Urinary bladder (tissue), 4 donors: ENCODE results near the gene PIP5K1B. TPM values are rescaled to one million over a fixed set of nuclear protein-coding genes. Genes with fewer than 3 reads are reported as not detected.

Experiments used
- DNase-seq: peaks from one replicate; pipeline ENCODE4 v3.0.0-alpha.2; 2015; ENCODE audit errors: extremely low spot score
- H3K27ac ChIP-seq: one replicate; pipeline ENCODE4 v1.5.1; 2013; ENCODE audit warnings: low read depth, mild to moderate bottlenecking, moderate library complexity
- H3K36me3 ChIP-seq: one replicate; pipeline ENCODE4 v1.6.1; 2013; ENCODE audit warnings: mild to moderate bottlenecking, moderate library complexity; ENCODE audit not compliant: insufficient read depth
- H3K4me1 ChIP-seq: one replicate; pipeline ENCODE4 v1.6.1; 2013; ENCODE audit warnings: mild to moderate bottlenecking, moderate library complexity; ENCODE audit not compliant: insufficient read depth
- H3K4me3 ChIP-seq: one replicate; pipeline ENCODE4 v1.5.1; 2013; ENCODE audit warnings: low read depth, low read length
- WGBS: extraction: QIAGEN DNeasy Blood & Tissue Kit; methylation state at CpG from one replicate; pipeline ENCODE4 v1.1.7; 2013; 5-methylcytosine and 5-hydroxymethylcytosine counted together
- polyA plus RNA-seq: library from polyadenylated mRNA; stranded (reverse); fragments of 200-250 nt; gene quantifications from one replicate; pipeline ENCODE4 v1.2.3, GENCODE V29; 2013
- total RNA-seq: library from RNA; depleted of rRNA; stranded (reverse); fragments of >200 nt; gene quantifications from one replicate; pipeline ENCODE4 v1.2.3, GENCODE V29; 2014
- donor health status: healthy with polysubstance abuse.
- donor health status: healthy.

PIP5K1B gene
- total and polyA plus RNA-seq, 2 donors, result 3.1 to 6.4 TPM

GRCh38 chr9:69027355-69028097, 322.5 kb downstream of the PIP5K1B start:
- 55% methylated on average over 5 of the region's 5 CpGs for WGBS
- no peaks in the 10 kb centered on the region for H3K4me1 ChIP-seq
- DNase-seq, result no peak
- no peaks in the 10 kb centered on the region for H3K36me3 ChIP-seq
- H3K27ac ChIP-seq, result no peak overlapping the region
- no peak overlapping the region for H3K4me3 ChIP-seq

- no peaks in the 10 kb centered on the region for H3K36me3 ChIP-seq
- no peak overlapping the region for H3K4me3 ChIP-seq
- DNase-seq, result no peak
- no peaks in the 10 kb centered on the region for H3K4me1 ChIP-seq
- WGBS, result 94% methylated on average over 2 of the region's 2 CpGs
- H3K27ac ChIP-seq, result no peak overlapping the region
These were observed 323.7 kb downstream of the PIP5K1B start for GRCh38 chr9:69028754-69029153.

GRCh38 chr9:69029535-69029934, 324.5 kb downstream of the PIP5K1B start:
- no peak for DNase-seq
- Histone ChIP-seq H3K4me3 (no peak overlapping the region), H3K27ac (no peak overlapping the region), H3K4me1 (no peaks in the 10 kb centered on the region), H3K36me3 (no peaks in the 10 kb centered on the region)

- Histone ChIP-seq H3K4me3 (no peak overlapping the region), H3K36me3 (no peaks in the 10 kb centered on the region), H3K4me1 (peaks cover 2% of the 10 kb centered on the region), H3K27ac (no peak overlapping the region)
- 76% methylated on average over 1 of the region's 1 CpG for WGBS
- no peak for DNase-seq
These were observed 326.0 kb downstream of the PIP5K1B start for GRCh38 chr9:69030851-69031645.

- WGBS, result 35% methylated on average over 2 of the region's 2 CpGs
- Histone ChIP-seq H3K4me3 (no peak overlapping the region), H3K4me1 (peaks cover 5% of the 10 kb centered on the region), H3K27ac (no peak overlapping the region), H3K36me3 (no peaks in the 10 kb centered on the region)
- no peak for DNase-seq
These were observed 329.0 kb downstream of the PIP5K1B start for GRCh38 chr9:69034071-69034470.

- WGBS, result under 1% methylated on average over 75 of the region's 75 CpGs
- Histone ChIP-seq H3K36me3 (no peaks in the 10 kb centered on the region), H3K4me3 (peak within 1 kb of the TSS; percentile 76), H3K4me1 (peaks cover 5% of the 10 kb centered on the region), H3K27ac (no peak within 1 kb of the TSS)
- peak; percentile 31 for DNase-seq
These were observed 330.6 kb downstream of the PIP5K1B start, which contains the start of gene FXN for GRCh38 chr9:69035438-69036308. Gene FXN (plus strand): TSS chr9:69035752. CDS start chr9:69035783, 31 bp downstream.

GRCh38 chr9:69036309-69036708, 331.3 kb downstream of the PIP5K1B start:
- 6% methylated on average over 14 of the region's 14 CpGs for WGBS
- Histone ChIP-seq H3K36me3 (no peaks in the 10 kb centered on the region), H3K4me1 (peaks cover 5% of the 10 kb centered on the region), H3K4me3 (peak overlapping the region; percentile 76), H3K27ac (no peak overlapping the region)
- DNase-seq, result no peak

GRCh38 chr9:69036799-69037198, 331.8 kb downstream of the PIP5K1B start:
- no peak for DNase-seq
- 54% methylated on average over 10 of the region's 10 CpGs for WGBS
- peak overlapping the region; percentile 76 for H3K4me3 ChIP-seq
- no peaks in the 10 kb centered on the region for H3K36me3 ChIP-seq
- H3K4me1 ChIP-seq, result peaks cover 5% of the 10 kb centered on the region
- no peak overlapping the region for H3K27ac ChIP-seq

GRCh38 chr9:69040646-69041045, 335.6 kb downstream of the PIP5K1B start:
- H3K36me3 ChIP-seq, result no peaks in the 10 kb centered on the region
- 98% methylated on average over 2 of the region's 2 CpGs for WGBS
- DNase-seq, result no peak
- no peak overlapping the region for H3K4me3 ChIP-seq
- peaks cover 5% of the 10 kb centered on the region for H3K4me1 ChIP-seq
- no peak overlapping the region for H3K27ac ChIP-seq

- H3K4me1 ChIP-seq, result peaks cover 1% of the 10 kb centered on the region
- no peak overlapping the region for H3K4me3 ChIP-seq
- 43% methylated on average over 9 of the region's 9 CpGs for WGBS
- no peak for DNase-seq
- no peak overlapping the region for H3K27ac ChIP-seq
- no peaks in the 10 kb centered on the region for H3K36me3 ChIP-seq
These were observed 339.5 kb downstream of the PIP5K1B start for GRCh38 chr9:69044240-69045219.

GRCh38 chr9:69045821-69046220, 340.8 kb downstream of the PIP5K1B start:
- H3K27ac ChIP-seq, result no peak overlapping the region
- H3K4me1 ChIP-seq, result peaks cover 1% of the 10 kb centered on the region
- no peak for DNase-seq
- H3K36me3 ChIP-seq, result no peaks in the 10 kb centered on the region
- WGBS, result 83% methylated on average over 4 of the region's 4 CpGs
- H3K4me3 ChIP-seq, result no peak overlapping the region

GRCh38 chr9:69046723-69047122, 341.7 kb downstream of the PIP5K1B start:
- H3K27ac ChIP-seq, result no peak overlapping the region
- WGBS, result 73% methylated on average over 4 of the region's 4 CpGs
- DNase-seq, result no peak
- H3K36me3 ChIP-seq, result no peaks in the 10 kb centered on the region
- peaks cover 1% of the 10 kb centered on the region for H3K4me1 ChIP-seq
- H3K4me3 ChIP-seq, result no peak overlapping the region
